Trophoblast cell (in vitro differentiated cells and primary cell): ENCODE results near the gene ADGRF5.

ENCODE experiments used
- DNase-seq, 2 donors: peaks; one replicate each; pipeline ENCODE4 v3.0.0-alpha.2; 2016
- H2AFZ ChIP-seq: 2 replicates; pipeline ENCODE4 v1.6.1; 2013; ENCODE audit warnings: low read length, moderate library complexity, mild to moderate bottlenecking; ENCODE audit not compliant: insufficient read depth, poor library complexity
- H2AK5ac ChIP-seq: 2 replicates; pipeline ENCODE4 v1.6.1; 2013; ENCODE audit warnings: mild to moderate bottlenecking, low read length
- H2BK120ac ChIP-seq: 2 replicates; pipeline ENCODE4 v1.6.1; 2013; ENCODE audit warnings: low read length, mild to moderate bottlenecking, moderate library complexity; ENCODE audit not compliant: insufficient read depth, poor library complexity
- H2BK12ac ChIP-seq: 2 replicates; pipeline ENCODE4 v1.6.1; 2013; ENCODE audit warnings: mild to moderate bottlenecking, low read length, moderate library complexity
- H2BK5ac ChIP-seq: 2 replicates; pipeline ENCODE4 v1.6.1; 2013; ENCODE audit warnings: low read length, low read depth, moderate library complexity, mild to moderate bottlenecking; ENCODE audit not compliant: poor library complexity
- H3K14ac ChIP-seq: 2 replicates; pipeline ENCODE4 v1.6.1; 2013; ENCODE audit warnings: mild to moderate bottlenecking, low read length
- H3K18ac ChIP-seq: 2 replicates; pipeline ENCODE4 v1.6.1; 2013; ENCODE audit warnings: mild to moderate bottlenecking, low read length
- H3K23ac ChIP-seq: 2 replicates; pipeline ENCODE4 v1.6.1; 2013; ENCODE audit warnings: low read length
- H3K27ac ChIP-seq: 2 replicates; pipeline ENCODE4 v1.5.1; 2013; ENCODE audit warnings: low read depth, mild to moderate bottlenecking, inconsistent platforms, low read length, moderate library complexity
- H3K27me3 ChIP-seq: 2 replicates; pipeline ENCODE4 v1.6.1; 2013; ENCODE audit warnings: inconsistent platforms, mild to moderate bottlenecking, low read length, moderate library complexity; ENCODE audit not compliant: insufficient read depth
- H3K36me3 ChIP-seq, 2 experiments: 1 replicate in 1 of 2; 2 replicates in 1 of 2; pipeline ENCODE4 v1.6.1; 2013; ENCODE audit warnings: low read length in 2 of 2, mild to moderate bottlenecking in 2 of 2, moderate library complexity in 1 of 2; ENCODE audit not compliant: insufficient read depth in 2 of 2, control insufficient read depth in 1 of 2
- H3K4ac ChIP-seq: 2 replicates; pipeline ENCODE4 v1.6.1; 2013; ENCODE audit warnings: low read depth, mild to moderate bottlenecking, low read length, moderate library complexity
- H3K4me1 ChIP-seq, 2 experiments: 1 replicate in 1 of 2; 2 replicates in 1 of 2; pipeline ENCODE4 v1.6.1; 2013; ENCODE audit warnings: low read length in 2 of 2, mild to moderate bottlenecking in 2 of 2, moderate library complexity in 1 of 2; ENCODE audit not compliant: insufficient read depth in 2 of 2, control insufficient read depth in 1 of 2
- H3K4me2 ChIP-seq: 2 replicates; pipeline ENCODE4 v1.6.1; 2013; ENCODE audit warnings: inconsistent platforms, mild to moderate bottlenecking, low read length, moderate library complexity
- H3K4me3 ChIP-seq: 2 replicates; pipeline ENCODE4 v1.5.1; 2013; ENCODE audit warnings: mild to moderate bottlenecking, low read depth, low read length, inconsistent platforms
- H3K79me1 ChIP-seq: one replicate; pipeline ENCODE4 v1.6.1; 2013; ENCODE audit warnings: low read length
- H3K79me2 ChIP-seq: 2 replicates; pipeline ENCODE4 v1.6.1; 2013; ENCODE audit warnings: low read length, mild to moderate bottlenecking; ENCODE audit not compliant: control insufficient read depth, insufficient read depth, poor library complexity
- H3K9ac ChIP-seq: 2 replicates; pipeline ENCODE4 v1.6.1; 2013; ENCODE audit warnings: mild to moderate bottlenecking, low read length
- H3K9me3 ChIP-seq: 2 replicates; pipeline ENCODE4 v1.6.1; 2013; ENCODE audit warnings: low read depth, mild to moderate bottlenecking, control low read depth, inconsistent platforms, low read length; ENCODE audit not compliant: insufficient read depth
- H4K12ac ChIP-seq: 2 replicates; pipeline ENCODE4 v1.6.1; 2013; ENCODE audit warnings: low read depth, mild to moderate bottlenecking, low read length, moderate library complexity
- H4K8ac ChIP-seq: 2 replicates; pipeline ENCODE4 v1.6.1; 2013; ENCODE audit warnings: low read depth, mild to moderate bottlenecking, low read length, moderate library complexity
- H4K91ac ChIP-seq: one replicate; pipeline ENCODE4 v1.6.1; 2013; ENCODE audit warnings: low read depth, mild to moderate bottlenecking, low read length, moderate library complexity
- WGBS: extraction: QIAGEN DNeasy Blood & Tissue Kit; methylation state at CpG from one replicate; pipeline ENCODE4 v1.1.7; 2013; ENCODE audit warnings: missing lambda C conversion rate; ENCODE audit not compliant: insufficient read length, insufficient coverage; ENCODE audit errors: extremely low coverage; 5-methylcytosine and 5-hydroxymethylcytosine counted together

The ADGRF5 gene

DNA sequence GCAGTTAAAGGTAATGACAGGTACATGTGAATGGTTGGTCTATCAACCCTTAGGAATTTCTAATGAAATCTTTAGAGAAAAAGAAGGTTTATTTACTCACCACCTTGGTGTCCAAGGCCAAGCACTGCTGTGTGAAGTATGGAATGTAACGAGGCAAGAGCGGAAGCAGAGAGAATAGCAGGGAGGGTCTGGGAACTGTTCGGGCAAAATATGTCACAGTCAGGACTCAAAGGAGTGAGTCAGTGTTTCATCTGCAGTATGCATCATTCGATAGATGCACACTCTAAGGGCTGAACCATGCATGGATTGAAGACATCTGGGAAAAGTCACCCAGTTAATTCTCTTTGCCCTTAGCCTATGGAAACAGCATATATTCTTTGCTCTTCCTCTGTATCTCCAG is 33.2 kb downstream of the ADGRF5 start:
- Histone ChIP-seq H3K27me3 (no peaks in the 10 kb centered on the region), H4K12ac (no peak overlapping the region), H3K9me3 (no peaks in the 10 kb centered on the region), H3K23ac (no peak overlapping the region), H2BK5ac (no peak overlapping the region), H3K4me1 (no peaks in the 10 kb centered on the region), H3K4me2 (no peak overlapping the region), H2AK5ac (no peak overlapping the region), H4K91ac (no peak overlapping the region), H3K27ac (no peak overlapping the region), H3K18ac (no peak overlapping the region), H3K36me3 (no peaks in the 10 kb centered on the region), H2BK120ac (no peak overlapping the region), H3K4me3 (no peak overlapping the region), H2AFZ (no peak overlapping the region), H2BK12ac (no peak overlapping the region), H3K79me1 (no peaks in the 10 kb centered on the region), H3K9ac (no peak overlapping the region), H3K79me2 (no peaks in the 10 kb centered on the region), H3K14ac (no peak overlapping the region), H4K8ac (no peak overlapping the region), H3K4ac (no peak overlapping the region)
- no CpG with 5 or more reads among the region's 4 CpGs for WGBS
- peak; percentile 86 to 88 for DNase-seq

- H3K27me3 ChIP-seq, result no peaks in the 10 kb centered on the region
- H3K36me3 ChIP-seq, result no peaks in the 10 kb centered on the region
- H2BK120ac ChIP-seq, result no peak overlapping the region
- H3K4ac ChIP-seq, result no peak overlapping the region
- H2AFZ ChIP-seq, result no peak overlapping the region
- H3K9ac ChIP-seq, result no peak overlapping the region
- no peaks in the 10 kb centered on the region for H3K9me3 ChIP-seq
- H4K12ac ChIP-seq, result no peak overlapping the region
- no peak overlapping the region for H3K14ac ChIP-seq
- no peaks in the 10 kb centered on the region for H3K79me1 ChIP-seq
- no peak overlapping the region for H2BK12ac ChIP-seq
- no peaks in the 10 kb centered on the region for H3K4me1 ChIP-seq
- no peak overlapping the region for H3K4me3 ChIP-seq
- DNase-seq, result peak; percentile 39 to 56
- H4K91ac ChIP-seq, result no peak overlapping the region
- H3K4me2 ChIP-seq, result no peak overlapping the region
- no peaks in the 10 kb centered on the region for H3K79me2 ChIP-seq
- no peak overlapping the region for H2BK5ac ChIP-seq
- H3K18ac ChIP-seq, result no peak overlapping the region
- no peak overlapping the region for H3K27ac ChIP-seq
- H2AK5ac ChIP-seq, result no peak overlapping the region
- WGBS, result no CpG with 5 or more reads among the region's 3 CpGs
- H4K8ac ChIP-seq, result no peak overlapping the region
- H3K23ac ChIP-seq, result no peak overlapping the region
Observed at GRCh38 chr6:46888031-46888430, 33.7 kb downstream of the ADGRF5 start.

DNA sequence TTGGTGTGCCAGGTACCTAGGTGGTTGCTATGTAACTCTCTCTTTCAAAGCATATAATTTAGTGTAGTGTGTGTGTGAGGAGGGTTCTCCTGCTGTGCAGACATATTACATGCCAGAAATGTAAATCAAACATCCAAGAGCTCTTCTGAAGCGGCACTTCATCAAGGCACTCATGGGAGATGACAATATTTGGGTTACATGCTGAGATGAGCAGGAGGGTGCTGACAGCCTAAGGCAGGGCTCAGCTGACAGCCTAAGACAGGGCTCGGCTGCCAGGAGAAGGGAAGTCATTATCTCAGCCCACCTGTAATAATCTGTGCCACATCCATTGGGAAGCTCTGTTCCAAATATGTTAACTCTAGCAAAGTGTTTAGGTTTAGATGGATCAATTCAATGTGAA is 39.1 kb downstream of the ADGRF5 start:
- no peak overlapping the region for H3K4me3 ChIP-seq
- H2AK5ac ChIP-seq, result no peak overlapping the region
- no peak overlapping the region for H2BK12ac ChIP-seq
- no peak overlapping the region for H2AFZ ChIP-seq
- H3K36me3 ChIP-seq, result no peaks in the 10 kb centered on the region
- H3K14ac ChIP-seq, result no peak overlapping the region
- peaks cover 2 to 3% of the 10 kb centered on the region in 2 experiments for H3K4me1 ChIP-seq
- no peaks in the 10 kb centered on the region for H3K9me3 ChIP-seq
- DNase-seq, result no peak
- no peak overlapping the region for H3K9ac ChIP-seq
- H3K27ac ChIP-seq, result no peak overlapping the region
- no peaks in the 10 kb centered on the region for H3K79me2 ChIP-seq
- H4K91ac ChIP-seq, result no peak overlapping the region
- no peak overlapping the region for H2BK120ac ChIP-seq
- no peak overlapping the region for H4K8ac ChIP-seq
- no peak overlapping the region for H3K23ac ChIP-seq
- WGBS, result no CpG with 5 or more reads among the region's 2 CpGs
- no peak overlapping the region for H4K12ac ChIP-seq
- H3K79me1 ChIP-seq, result no peaks in the 10 kb centered on the region
- no peak overlapping the region for H3K4ac ChIP-seq
- H3K18ac ChIP-seq, result no peak overlapping the region
- no peaks in the 10 kb centered on the region for H3K27me3 ChIP-seq
- H3K4me2 ChIP-seq, result no peak overlapping the region
- H2BK5ac ChIP-seq, result no peak overlapping the region

- H3K9ac ChIP-seq, result no peak overlapping the region
- H3K18ac ChIP-seq, result no peak overlapping the region
- no peak overlapping the region for H2AK5ac ChIP-seq
- no peak overlapping the region for H2BK120ac ChIP-seq
- no peaks in the 10 kb centered on the region for H3K9me3 ChIP-seq
- no peaks in the 10 kb centered on the region for H3K27me3 ChIP-seq
- H3K23ac ChIP-seq, result no peak overlapping the region
- no peak overlapping the region for H3K27ac ChIP-seq
- H3K36me3 ChIP-seq, result no peaks in the 10 kb centered on the region
- H4K91ac ChIP-seq, result no peak overlapping the region
- no peaks in the 10 kb centered on the region for H3K79me2 ChIP-seq
- H3K4me2 ChIP-seq, result no peak overlapping the region
- peaks cover 3% of the 10 kb centered on the region in 2 experiments for H3K4me1 ChIP-seq
- H3K14ac ChIP-seq, result no peak overlapping the region
- H3K79me1 ChIP-seq, result no peaks in the 10 kb centered on the region
- no peak overlapping the region for H2BK5ac ChIP-seq
- H2BK12ac ChIP-seq, result no peak overlapping the region
- DNase-seq, result no peak
- no peak overlapping the region for H3K4me3 ChIP-seq
- H4K12ac ChIP-seq, result no peak overlapping the region
- H4K8ac ChIP-seq, result no peak overlapping the region
- H2AFZ ChIP-seq, result no peak overlapping the region
- WGBS, result no CpG with 5 or more reads among the region's 5 CpGs
- H3K4ac ChIP-seq, result no peak overlapping the region
Observed at GRCh38 chr6:46879003-46879402, 42.7 kb downstream of the ADGRF5 start.
